Measurements from ENCODE around the gene SPCS3. TPM values are rescaled to one million over a fixed set of nuclear protein-coding genes. Genes with fewer than 3 reads are reported as not detected.
A peak's percentile ranks its signal among the peaks of the same experiment; 100 is the strongest.

Gene SPCS3
- total and polyA plus RNA-seq, 2 experiments from 2014 or later, result 102 to 148 TPM

DNA sequence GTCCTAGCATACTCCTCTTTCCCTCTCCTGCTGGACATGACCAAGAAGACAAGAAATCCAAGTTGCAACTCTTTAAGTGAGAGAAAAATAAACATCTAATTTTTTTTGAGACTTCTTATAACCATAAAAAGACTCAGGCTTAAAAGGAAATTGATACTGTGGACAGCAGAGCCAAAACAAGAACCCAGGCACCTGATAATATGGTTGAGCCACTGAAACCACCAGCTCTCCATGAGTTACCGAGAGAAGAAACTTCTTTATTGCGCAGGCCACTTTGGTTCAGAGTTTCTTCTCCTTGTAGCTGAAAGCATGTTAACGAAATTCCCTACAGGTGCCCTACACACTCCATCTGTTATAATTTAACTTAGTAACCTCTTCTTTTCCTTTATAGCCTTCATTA is 11.3 kb upstream of the SPCS3 start:
- Histone ChIP-seq H3K4me1 (ENCODE audit: insufficient read depth) (no peaks in the 10 kb centered on the region), H3K9me2 (replicated peaks; ENCODE audit: insufficient read depth) (no peaks in the 10 kb centered on the region), H3K9me3 (ENCODE audit: low read depth) (no peaks in the 10 kb centered on the region), H3K4me2 (no peak overlapping the region), H2AFZ (no peak overlapping the region), H3K79me2 (no peaks in the 10 kb centered on the region), H3K27ac (no peak overlapping the region), H4K20me1 (ENCODE audit: insufficient read depth, poor library complexity, severe bottlenecking) (no peaks in the 10 kb centered on the region), H3K36me3 (replicated peaks; ENCODE audit: insufficient read depth, low read depth) (no peaks in the 10 kb centered on the region), H3K27me3 (peaks cover 8% of the 10 kb centered on the region), H3K4me3 (no peak overlapping the region)
- no peak for DNase-seq (ENCODE audit: low spot score)
- WGBS (ENCODE audit: low lambda C conversion rate, missing lambda C conversion rate), result 93% methylated on average over 3 of the region's 3 CpGs
- TF ChIP-seq, protein P1, sequence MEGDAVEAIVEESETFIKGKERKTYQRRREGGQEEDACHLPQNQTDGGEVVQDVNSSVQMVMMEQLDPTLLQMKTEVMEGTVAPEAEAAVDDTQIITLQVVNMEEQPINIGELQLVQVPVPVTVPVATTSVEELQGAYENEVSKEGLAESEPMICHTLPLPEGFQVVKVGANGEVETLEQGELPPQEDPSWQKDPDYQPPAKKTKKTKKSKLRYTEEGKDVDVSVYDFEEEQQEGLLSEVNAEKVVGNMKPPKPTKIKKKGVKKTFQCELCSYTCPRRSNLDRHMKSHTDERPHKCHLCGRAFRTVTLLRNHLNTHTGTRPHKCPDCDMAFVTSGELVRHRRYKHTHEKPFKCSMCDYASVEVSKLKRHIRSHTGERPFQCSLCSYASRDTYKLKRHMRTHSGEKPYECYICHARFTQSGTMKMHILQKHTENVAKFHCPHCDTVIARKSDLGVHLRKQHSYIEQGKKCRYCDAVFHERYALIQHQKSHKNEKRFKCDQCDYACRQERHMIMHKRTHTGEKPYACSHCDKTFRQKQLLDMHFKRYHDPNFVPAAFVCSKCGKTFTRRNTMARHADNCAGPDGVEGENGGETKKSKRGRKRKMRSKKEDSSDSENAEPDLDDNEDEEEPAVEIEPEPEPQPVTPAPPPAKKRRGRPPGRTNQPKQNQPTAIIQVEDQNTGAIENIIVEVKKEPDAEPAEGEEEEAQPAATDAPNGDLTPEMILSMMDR (IDR thresholded peaks at IDR 0.05; ENCODE audit: poor library complexity), result no peak

- WGBS (ENCODE audit: low lambda C conversion rate, missing lambda C conversion rate), result 98% methylated on average over 2 of the region's 2 CpGs
- Histone ChIP-seq H3K27ac (no peak overlapping the region), H2AFZ (no peak overlapping the region), H4K20me1 (ENCODE audit: insufficient read depth, poor library complexity, severe bottlenecking) (no peaks in the 10 kb centered on the region), H3K27me3 (peaks cover 8% of the 10 kb centered on the region), H3K79me2 (no peaks in the 10 kb centered on the region), H3K9me2 (replicated peaks; ENCODE audit: insufficient read depth) (no peaks in the 10 kb centered on the region), H3K4me3 (no peak overlapping the region), H3K4me2 (no peak overlapping the region), H3K36me3 (replicated peaks; ENCODE audit: insufficient read depth, low read depth) (no peaks in the 10 kb centered on the region), H3K9me3 (ENCODE audit: low read depth) (no peaks in the 10 kb centered on the region), H3K4me1 (ENCODE audit: insufficient read depth) (no peaks in the 10 kb centered on the region)
- TF ChIP-seq, protein P1 (IDR thresholded peaks at IDR 0.05; ENCODE audit: poor library complexity), result no peak
- TF ChIP-seq EZH2phosphoT487 (IDR thresholded peaks at IDR 0.05; ENCODE audit: low read depth, severe bottlenecking, unreplicated experiment) (no peak), EZH2 (IDR thresholded peaks at IDR 0.05; ENCODE audit: borderline replicate concordance) (no peak)
- DNase-seq (ENCODE audit: low spot score), result no peak
Observed at GRCh38 chr4:176309046-176309445, 10.7 kb upstream of the SPCS3 start.

- no peaks in the 10 kb centered on the region for H3K9me3 ChIP-seq (ENCODE audit: low read depth)
- DNase-seq (ENCODE audit: low spot score), result no peak
- no peaks in the 10 kb centered on the region for H3K4me1 ChIP-seq (ENCODE audit: insufficient read depth)
- no peaks in the 10 kb centered on the region for H3K36me3 ChIP-seq (replicated peaks; ENCODE audit: insufficient read depth, low read depth)
- no peaks in the 10 kb centered on the region for H3K9me2 ChIP-seq (replicated peaks; ENCODE audit: insufficient read depth)
- H3K4me3 ChIP-seq, result no peak overlapping the region
- no peaks in the 10 kb centered on the region for H4K20me1 ChIP-seq (ENCODE audit: insufficient read depth, poor library complexity, severe bottlenecking)
- no peaks in the 10 kb centered on the region for H3K79me2 ChIP-seq
- H3K27ac ChIP-seq, result no peak overlapping the region
- H3K27me3 ChIP-seq, result peaks cover 8% of the 10 kb centered on the region
- H3K4me2 ChIP-seq, result no peak overlapping the region
- TF ChIP-seq EZH2 (IDR thresholded peaks at IDR 0.05; ENCODE audit: borderline replicate concordance), result no peak
- no peak overlapping the region for H2AFZ ChIP-seq
Observed at GRCh38 chr4:176309772-176310171, 10.0 kb upstream of the SPCS3 start.

- Histone ChIP-seq H3K79me2 (no peaks in the 10 kb centered on the region), H3K4me1 (ENCODE audit: insufficient read depth) (no peaks in the 10 kb centered on the region), H3K36me3 (replicated peaks; ENCODE audit: insufficient read depth, low read depth) (no peaks in the 10 kb centered on the region), H3K4me3 (no peak overlapping the region), H3K27me3 (peaks cover 8% of the 10 kb centered on the region), H3K4me2 (no peak overlapping the region), H3K9me2 (replicated peaks; ENCODE audit: insufficient read depth) (no peaks in the 10 kb centered on the region), H3K27ac (no peak overlapping the region), H3K9me3 (ENCODE audit: low read depth) (no peaks in the 10 kb centered on the region), H2AFZ (no peak overlapping the region), H4K20me1 (ENCODE audit: insufficient read depth, poor library complexity, severe bottlenecking) (no peaks in the 10 kb centered on the region)
- no peak for DNase-seq (ENCODE audit: low spot score)
- 51% methylated on average over 7 of the region's 7 CpGs for WGBS (ENCODE audit: low lambda C conversion rate, missing lambda C conversion rate)
- TF ChIP-seq EZH2phosphoT487 (IDR thresholded peaks at IDR 0.05; ENCODE audit: low read depth, severe bottlenecking, unreplicated experiment), result peak; percentile 47
- TF ChIP-seq, protein P1 (IDR thresholded peaks at IDR 0.05; ENCODE audit: poor library complexity), result no peak
Observed at GRCh38 chr4:176313596-176314336, 6.0 kb upstream of the SPCS3 start.
